Middle frontal gyrus (tissue), 1 donor: ENCODE data around the gene TBC1D25.

Experiments
- DNase-seq: peaks from one replicate; pipeline ENCODE4 v3.0.0-alpha.2; 2015; ENCODE audit warnings: low spot score; ENCODE audit errors: extremely low spot score

The TBC1D25 gene, protein sequence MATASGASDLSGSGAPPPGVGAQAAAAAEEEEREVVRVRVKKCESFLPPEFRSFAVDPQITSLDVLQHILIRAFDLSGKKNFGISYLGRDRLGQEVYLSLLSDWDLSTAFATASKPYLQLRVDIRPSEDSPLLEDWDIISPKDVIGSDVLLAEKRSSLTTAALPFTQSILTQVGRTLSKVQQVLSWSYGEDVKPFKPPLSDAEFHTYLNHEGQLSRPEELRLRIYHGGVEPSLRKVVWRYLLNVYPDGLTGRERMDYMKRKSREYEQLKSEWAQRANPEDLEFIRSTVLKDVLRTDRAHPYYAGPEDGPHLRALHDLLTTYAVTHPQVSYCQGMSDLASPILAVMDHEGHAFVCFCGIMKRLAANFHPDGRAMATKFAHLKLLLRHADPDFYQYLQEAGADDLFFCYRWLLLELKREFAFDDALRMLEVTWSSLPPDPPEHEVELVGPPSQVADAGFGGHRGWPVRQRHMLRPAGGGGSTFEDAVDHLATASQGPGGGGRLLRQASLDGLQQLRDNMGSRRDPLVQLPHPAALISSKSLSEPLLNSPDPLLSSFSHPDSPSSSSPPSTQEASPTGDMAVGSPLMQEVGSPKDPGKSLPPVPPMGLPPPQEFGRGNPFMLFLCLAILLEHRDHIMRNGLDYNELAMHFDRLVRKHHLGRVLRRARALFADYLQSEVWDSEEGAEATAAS

DNA sequence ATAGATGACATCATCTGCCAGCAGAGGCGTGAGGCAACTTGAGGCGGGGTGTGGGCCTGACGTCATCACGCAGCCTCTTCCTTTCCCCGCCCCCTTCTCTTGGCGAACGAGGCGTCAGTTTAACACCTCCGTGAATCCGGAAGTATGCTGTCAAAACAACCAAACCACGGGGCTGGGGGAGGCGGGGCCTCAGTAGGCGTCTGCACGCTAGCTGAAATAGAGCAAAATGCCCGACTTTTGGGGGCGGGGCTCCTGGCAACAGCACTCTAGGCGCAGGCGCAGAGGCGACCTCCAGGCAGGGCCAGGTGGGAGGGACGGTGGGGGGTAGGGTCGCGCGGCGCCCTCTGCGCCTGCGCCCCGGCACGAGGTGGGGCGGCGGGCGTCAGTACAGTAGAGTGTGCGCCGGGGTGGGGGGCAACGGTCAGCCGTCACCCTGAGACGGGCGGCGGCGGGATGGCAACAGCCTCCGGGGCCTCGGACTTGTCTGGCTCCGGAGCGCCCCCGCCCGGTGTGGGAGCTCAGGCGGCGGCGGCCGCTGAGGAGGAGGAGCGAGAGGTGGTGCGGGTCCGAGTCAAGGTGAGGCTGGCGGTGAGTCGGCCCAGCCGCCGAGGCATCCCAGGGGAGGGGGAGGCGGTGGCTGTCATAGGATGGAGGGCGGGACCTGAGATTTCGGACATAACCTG is at the start of gene TBC1D25:
TBC1D25 (plus strand) TSS at position 370 of the 683 bp plus-strand sequence; CDS start at position 454, 84 bp downstream.
- DNase-seq = peak; percentile 73

DNA sequence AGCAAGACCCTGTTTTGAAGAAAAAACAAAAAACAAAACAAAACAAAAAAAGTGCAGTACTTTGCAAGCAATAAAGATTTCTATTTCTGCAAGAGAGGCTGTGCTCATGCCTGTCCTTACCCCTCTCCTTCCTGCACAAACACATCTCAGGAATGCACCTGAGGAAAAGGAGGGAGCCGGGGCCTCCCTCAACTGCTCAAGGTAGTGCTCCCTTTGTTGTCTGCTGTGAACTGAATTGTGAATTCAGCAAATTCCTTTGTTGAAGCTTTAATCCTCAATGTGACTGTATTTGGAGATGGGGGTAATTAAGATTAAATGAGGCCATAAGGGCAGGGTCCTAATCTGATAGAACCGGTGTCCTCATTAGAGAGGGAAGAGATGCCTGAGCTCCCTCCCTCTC is 49.6 kb upstream of the TBC1D25 start:
- no peak for DNase-seq

DNA sequence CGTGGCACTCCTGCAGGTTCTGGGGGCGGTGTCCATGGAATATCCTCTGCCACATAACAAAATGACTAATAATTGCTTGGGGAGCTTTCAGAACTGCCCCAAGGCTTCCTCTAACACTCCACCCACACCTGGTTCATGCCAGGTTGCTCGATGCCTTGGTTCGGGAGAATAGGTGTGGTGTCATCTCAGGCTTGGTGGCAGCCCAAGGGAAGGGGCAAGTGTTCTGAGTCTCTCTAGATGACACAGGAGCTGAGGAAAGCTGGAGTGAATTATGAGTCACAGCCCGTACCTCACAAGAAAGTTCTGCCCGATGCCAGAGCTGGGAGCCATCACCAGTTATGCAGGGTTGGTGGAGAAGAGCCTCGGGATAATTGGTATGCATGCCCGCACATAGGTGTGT is 48.9 kb upstream of the TBC1D25 start:
- no peak for DNase-seq

DNA sequence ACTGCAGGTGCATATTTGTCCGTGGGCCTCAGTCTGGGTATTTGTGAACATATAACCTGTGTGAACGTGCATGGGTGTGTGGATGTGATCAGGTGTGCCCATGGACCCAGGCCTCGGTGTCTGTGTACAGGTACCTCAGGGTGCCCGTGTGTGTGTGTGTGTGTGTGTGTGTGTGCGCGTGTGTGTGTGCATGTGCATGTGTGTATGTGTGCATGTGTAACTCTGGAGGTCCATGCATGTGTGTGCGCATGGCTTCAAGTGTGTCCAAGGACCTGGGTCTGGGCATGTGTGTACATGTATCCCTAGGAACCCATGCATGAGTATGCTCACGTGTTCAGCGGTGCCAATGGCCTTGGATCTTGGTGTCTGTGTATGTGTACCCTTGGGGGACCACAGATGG is 47.7 kb upstream of the TBC1D25 start:
- DNase-seq = no peak

DNA sequence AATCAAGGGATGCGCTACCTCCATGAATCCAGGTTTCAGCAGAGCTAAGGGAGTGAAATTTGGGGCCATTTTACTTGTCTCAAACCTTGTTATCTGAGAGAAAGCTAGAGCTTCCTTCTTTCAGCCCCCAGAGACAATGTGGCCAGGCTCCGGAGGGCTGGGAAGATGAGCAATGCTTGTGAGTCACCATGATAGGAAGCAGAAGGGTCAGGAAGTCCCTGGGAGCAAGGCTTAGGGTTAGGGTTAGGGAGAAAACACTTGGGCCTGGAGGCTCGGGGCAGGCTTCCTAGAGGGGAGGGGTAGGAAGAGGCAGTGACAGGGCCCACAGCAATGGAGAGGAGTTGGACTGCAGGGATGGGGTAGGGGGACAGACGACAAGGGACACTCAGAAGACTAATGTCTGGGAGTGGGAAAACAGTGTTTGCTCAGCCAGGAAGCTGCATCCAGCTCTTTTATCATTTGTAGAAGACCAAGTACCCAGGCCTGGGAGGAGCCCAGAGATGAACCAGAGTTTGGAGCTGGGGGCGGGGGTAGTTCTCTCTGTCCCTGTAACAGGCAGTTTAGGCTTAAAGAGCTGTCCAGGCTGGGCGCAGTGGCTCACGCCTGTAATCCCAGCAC is 47.1 kb upstream of the TBC1D25 start:
- no peak for DNase-seq

DNA sequence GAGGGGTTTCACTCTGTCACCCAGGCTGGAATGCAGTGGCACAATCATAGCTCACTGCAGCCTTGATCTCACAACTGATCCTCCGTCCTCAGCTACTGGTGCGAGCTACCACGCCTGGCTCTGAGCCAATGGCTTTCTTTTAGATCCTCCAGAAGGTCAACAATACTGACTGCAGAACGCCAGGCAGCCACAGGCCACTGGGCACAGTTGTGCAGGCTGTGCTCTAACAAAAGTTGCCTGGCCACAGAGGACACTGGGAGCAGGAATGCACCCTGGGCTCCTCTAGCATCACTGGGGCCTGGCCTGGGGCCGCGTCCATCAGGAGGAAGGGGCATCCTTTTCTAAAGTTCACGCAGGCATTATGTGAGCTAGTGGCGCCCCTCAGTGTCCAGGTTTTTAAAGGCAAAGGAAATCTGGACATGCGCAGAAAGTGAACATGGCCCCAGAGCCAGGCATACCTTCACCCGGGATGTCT is 45.6 kb upstream of the TBC1D25 start:
- DNase-seq = no peak

DNA sequence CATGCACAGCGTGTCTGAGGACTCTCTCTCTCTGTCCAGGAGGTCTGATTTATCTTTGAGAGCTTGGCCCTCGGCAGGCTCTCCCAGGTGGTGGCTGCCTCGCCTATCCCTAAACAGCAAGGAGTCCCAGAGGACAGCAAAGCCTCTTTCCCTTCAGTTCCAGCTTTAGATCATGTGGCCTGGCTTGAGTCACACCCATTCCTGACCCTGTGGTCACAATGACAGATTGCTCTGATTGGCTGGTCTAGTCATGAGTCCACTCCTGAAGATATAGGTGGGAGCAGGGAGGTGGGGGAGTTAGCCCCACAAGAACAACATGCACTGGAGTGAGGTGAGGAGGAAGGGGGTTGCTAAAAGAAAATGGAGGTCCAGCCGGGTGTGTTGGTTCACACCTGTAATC is 42.9 kb upstream of the TBC1D25 start:
- DNase-seq = no peak

DNA sequence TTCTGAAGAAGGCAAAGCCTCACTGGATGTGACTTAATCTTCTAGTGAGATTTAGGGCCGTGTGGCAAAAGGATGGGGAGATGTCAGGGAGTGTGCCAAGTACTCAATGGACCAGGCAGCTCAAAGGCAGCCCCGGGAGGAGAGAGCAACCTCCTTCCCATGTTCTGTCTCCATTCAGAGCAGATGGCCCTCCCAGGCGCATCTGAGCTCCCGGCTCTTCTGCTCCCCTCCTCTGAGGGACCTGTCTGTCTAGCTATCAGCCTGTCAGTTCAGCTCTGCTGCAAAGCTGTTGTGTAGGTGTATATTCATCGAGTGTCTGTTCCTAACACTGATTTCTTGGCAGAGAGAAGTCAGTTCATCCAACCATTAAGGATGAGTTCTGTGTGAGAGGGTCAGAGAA is 41.6 kb upstream of the TBC1D25 start:
- no peak for DNase-seq

DNA sequence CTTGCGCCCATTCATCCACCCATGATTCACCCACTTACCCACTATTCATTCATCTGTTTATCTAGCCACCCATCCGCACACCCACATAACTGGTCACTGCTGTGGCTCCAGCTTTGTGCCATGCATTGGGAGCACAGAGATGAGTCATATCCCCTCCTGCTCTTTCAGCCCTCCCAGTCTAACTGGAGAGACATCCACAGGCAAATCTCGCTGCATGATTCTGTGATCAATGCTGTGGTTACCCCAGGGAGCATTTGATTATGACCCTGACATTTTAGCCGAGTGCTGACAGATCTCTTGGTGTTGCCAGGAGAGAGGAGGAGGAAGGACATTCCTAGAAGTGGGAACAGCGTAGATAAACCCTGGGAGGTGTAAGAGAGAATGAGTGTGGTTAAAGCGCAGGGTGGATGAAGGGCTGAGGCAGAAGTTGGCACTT is 41.1 kb upstream of the TBC1D25 start:
- DNase-seq = no peak

DNA sequence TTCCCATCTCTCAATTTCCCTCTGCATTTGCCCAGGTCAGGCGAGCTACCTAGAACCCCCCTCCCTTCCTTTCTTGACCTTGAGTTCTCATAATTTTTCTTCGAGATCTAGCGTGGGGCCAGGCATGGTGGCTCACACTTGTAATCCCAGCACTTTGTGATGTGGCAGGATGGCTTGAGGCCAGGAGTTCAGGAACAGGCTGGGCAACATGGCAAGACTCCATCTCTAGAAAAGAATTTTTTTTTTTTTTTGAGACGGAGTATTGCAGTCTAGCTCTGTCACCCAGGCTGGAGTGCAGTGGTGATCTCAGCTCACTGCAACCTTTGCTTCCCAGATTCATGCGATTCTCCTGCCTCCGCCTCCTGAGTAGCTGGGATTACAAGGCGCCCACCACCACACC is 35.3 kb upstream of the TBC1D25 start:
- no peak for DNase-seq

DNA sequence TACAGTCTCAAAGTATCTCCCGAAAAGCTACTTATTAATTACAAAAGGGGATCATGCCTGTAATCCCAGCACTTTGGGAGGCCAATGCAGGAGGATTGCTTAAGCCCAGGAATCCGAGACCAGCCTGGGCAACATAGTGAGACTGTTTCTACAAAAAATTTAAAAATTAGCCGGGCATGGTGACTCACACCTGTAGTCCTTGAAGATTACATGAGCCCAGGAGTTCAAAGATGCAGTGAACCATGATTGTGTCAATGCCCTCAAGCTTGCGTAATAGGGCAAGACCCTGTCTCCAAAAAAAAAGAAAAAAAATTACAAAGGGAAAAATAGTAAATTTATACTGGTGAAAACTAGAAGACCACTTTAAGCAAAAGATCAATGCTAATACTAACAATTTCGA is 34.0 kb upstream of the TBC1D25 start:
- DNase-seq = no peak

DNA sequence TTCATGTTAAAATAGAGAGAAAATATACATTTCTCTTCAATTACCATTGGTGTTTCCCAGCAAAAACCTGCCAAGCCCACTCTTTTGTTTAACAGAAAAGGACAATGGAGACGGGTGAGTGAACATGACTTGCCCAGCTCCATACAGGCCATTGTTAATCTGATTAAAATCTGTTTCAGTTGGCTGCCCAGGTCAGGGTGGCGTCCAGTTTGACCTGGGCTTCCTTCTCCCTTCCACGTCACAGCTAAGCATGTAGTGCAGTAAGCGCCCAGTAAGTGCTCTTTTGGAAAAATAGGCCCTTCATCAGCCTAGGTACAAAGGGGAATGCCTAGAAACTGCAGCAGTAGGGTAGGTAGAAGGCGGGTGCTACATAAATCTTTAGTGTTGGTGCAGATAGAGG is 32.3 kb upstream of the TBC1D25 start:
- DNase-seq = no peak

DNA sequence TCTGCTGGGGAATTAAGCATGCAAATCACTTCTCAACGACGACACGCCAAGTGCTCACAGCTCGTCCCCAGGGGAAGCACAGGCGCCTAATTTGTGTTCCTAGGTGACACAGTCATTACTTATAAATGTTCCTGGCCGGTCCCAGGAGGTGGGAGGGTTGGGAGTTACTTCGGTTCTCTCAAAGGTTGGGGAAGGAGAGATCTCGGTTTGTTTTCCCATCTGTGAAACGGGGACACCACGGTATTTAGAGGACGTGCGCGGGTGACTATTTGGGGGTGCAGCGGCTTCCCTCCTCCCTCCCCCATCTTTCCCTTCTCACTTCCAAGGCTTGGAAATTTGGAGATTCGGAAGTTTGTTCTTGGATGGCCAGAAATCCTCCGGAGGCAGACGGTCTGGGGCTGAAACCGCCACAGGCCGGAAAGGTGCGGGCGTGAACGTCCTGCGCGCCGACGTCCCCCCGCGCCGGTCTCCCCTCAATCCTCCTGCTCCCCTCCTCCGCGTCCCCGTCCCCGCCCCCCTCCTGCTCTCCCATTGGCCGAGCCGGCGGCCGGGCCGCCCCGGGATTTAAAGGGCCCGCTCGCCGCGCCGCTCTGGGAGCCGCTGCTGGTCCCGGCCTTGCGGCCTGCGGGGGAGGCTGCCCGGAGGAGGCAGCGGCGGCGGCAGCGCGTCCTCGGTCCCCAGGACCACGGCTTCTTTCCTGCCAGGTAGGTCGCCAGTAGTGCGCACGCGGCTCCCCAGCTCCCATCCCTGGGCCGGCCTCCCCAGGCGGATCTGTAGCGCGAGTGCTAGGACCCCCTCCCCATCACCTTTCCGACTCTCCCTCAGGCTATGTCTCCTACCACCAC is 30.9 kb upstream of the TBC1D25 start, which contains the start of gene PORCN:
PORCN (plus strand) TSS at position 593 of the 845 bp plus-strand sequence. CDS start 829 bp downstream, outside the sequence.
- no peak for DNase-seq

DNA sequence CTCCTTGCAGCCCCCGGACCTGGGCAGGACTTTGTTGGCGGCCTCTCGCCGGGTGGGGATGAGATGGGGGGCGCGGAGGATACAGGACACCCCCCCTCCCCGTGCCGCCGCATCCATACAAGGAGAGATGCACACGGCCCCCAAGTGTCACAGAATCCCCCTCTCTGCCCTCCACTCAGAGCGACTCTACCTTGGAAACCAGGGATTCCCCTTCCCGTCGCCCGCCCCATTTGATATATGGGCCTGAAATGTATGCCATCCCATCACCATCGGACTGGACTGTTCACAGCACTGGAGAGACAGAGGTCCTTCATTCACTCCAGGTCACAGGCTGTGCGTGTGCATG is 30.3 kb upstream of the TBC1D25 start:
- DNase-seq = no peak

DNA sequence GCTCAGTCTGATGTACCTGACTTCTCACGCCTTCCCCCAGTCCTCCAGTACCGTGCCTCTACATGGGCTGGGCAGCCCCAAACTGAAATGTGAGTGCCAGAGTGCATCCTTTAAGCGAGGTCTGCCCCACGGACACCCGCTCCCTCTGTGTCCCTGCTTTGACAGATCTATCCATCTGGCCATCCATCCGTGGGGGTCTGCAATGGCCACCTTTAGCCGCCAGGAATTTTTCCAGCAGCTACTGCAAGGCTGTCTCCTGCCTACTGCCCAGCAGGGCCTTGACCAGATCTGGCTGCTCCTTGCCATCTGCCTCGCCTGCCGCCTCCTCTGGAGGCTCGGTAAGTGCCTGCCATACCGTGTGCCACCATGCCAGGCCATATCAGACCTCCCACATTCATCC is 29.9 kb upstream of the TBC1D25 start:
- no peak for DNase-seq

DNA sequence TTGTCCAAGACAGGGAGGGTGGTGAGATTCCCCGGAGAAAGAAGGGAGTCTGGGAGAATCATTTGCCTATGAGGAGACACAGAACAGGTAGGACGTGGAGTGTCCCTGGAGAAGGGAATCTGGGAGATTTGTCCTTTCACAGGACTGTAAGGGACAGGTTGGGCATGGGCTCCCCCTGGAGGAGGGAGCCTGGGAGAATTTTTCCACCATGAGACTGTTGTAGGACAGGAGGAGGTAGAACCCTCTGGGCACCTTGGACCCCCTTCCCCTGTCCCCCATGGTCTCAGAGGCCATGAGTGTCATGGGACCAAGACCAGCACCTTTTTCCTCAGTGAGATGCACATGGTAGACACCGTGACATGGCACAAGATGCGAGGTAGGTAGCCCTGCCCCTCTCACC is 28.0 kb upstream of the TBC1D25 start:
- DNase-seq = no peak

DNA sequence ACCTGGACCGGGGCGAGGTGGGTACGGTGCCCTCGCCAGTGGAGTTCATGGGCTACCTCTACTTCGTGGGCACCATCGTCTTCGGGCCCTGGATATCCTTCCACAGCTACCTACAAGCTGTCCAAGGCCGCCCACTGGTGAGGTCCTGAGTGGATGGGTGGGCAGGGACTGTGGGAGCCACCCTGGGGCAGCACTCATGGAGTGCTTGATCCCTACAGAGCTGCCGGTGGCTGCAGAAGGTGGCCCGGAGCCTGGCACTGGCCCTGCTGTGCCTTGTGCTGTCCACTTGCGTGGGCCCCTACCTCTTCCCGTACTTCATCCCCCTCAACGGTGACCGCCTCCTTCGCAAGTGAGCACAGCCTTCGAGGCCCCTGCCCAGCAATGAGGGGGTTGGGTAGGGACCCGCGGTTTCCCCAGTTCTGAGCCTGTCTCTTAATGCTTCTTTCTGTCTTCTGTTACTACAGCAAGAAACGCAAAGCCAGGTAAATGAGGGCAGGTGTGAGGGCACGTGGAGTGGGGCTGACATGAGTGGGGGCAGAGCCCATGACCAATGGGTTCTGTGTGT is 27.1 kb upstream of the TBC1D25 start:
- DNase-seq = no peak

DNA sequence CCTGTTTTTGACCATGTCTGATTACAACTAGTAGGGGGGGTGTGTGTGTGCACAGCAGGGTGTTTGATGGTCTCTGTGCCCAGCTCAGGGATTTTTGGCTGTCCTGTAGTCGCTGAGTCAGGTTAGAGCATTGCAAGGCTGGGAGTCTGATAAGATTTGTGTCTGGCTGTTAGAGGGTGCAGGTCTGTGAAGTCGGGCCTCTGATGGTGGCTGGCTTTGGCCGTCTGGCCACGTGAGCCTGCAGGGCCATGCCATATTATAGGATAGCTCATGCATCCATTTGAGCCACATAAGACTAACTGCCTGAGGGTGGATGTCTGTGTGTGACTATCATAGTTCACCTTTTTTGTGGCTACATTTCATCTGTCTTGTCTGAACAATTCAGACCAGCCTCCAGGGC is 25.8 kb upstream of the TBC1D25 start:
- DNase-seq = no peak

DNA sequence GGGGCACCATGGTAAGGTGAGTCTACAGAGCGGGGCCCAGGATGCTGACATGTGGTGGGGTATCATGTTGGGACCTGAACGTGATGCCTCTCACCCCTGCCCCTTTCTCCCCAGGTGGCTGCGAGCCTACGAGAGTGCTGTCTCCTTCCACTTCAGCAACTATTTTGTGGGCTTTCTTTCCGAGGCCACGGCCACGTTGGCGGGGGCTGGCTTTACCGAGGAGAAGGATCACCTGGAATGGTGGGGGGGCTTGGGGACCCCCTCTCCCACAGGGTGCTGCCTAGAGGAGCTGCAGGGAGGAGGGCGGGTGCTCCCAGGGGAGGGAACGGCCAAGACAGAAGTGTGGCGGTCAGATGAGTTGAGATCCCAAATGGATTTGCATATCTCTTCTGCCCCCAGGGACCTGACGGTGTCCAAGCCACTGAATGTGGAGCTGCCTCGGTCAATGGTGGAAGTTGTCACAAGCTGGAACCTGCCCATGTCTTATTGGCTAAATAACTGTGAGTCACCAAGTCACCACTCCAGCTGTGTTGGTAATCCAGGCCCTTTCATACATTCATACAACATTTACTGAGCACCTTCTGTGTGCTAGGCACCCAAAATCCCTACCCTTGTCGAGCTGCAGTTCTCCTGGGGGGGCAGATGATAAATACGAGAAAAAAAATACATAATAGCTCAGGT is 25.2 kb upstream of the TBC1D25 start:
- no peak for DNase-seq
